HG02852 (cell line): Measurements from ENCODE around the gene CDKN2A.
A peak's percentile ranks its signal among the peaks of the same experiment; 100 is the strongest.

Experiments
- ATAC-seq: cut with Tn5 transposase; IDR thresholded peaks from one replicate; pipeline ENCODE4 v1.9.1; 2021; ENCODE audit warnings: mild to moderate bottlenecking, moderate library complexity; ENCODE audit not compliant: unreplicated experiment

CDKN2A gene

GRCh38 chr9:21993893-21994555 lies at the start of gene CDKN2A:
TSS of gene CDKN2A (minus strand) at chr9:21994392.
- ATAC-seq = peak; percentile 35

GRCh38 chr9:22043928-22044327 lies 49.7 kb upstream of the CDKN2A start:
- ATAC-seq = no peak

- no peak for ATAC-seq
These were observed 47.6 kb upstream of the CDKN2A start for GRCh38 chr9:22041775-22042174.

- ATAC-seq = no peak
These were observed 47.2 kb upstream of the CDKN2A start for GRCh38 chr9:22041344-22041743.

GRCh38 chr9:22040760-22041159 lies 46.6 kb upstream of the CDKN2A start:
- no peak for ATAC-seq

GRCh38 chr9:22039258-22039657 lies 45.1 kb upstream of the CDKN2A start:
- ATAC-seq = no peak

GRCh38 chr9:22037954-22038690 lies 43.9 kb upstream of the CDKN2A start:
- peak; percentile 46 for ATAC-seq

- no peak for ATAC-seq
These were observed 42.9 kb upstream of the CDKN2A start for GRCh38 chr9:22036866-22037626.

- no peak for ATAC-seq
These were observed 41.4 kb upstream of the CDKN2A start for GRCh38 chr9:22035591-22036011.

GRCh38 chr9:22033012-22033630 lies 38.9 kb upstream of the CDKN2A start:
- ATAC-seq = no peak

- no peak for ATAC-seq
These were observed 37.6 kb upstream of the CDKN2A start for GRCh38 chr9:22031655-22032411.

GRCh38 chr9:22030101-22030598 lies 36.0 kb upstream of the CDKN2A start:
- peak; percentile 80 for ATAC-seq

GRCh38 chr9:22029231-22029630 lies 35.0 kb upstream of the CDKN2A start:
- no peak for ATAC-seq

- ATAC-seq = no peak
These were observed 34.2 kb upstream of the CDKN2A start for GRCh38 chr9:22028394-22028793.

GRCh38 chr9:22026696-22027095 lies 32.5 kb upstream of the CDKN2A start:
- ATAC-seq = no peak

- ATAC-seq = no peak
These were observed 28.2 kb upstream of the CDKN2A start for GRCh38 chr9:22022396-22022795.

GRCh38 chr9:22010866-22011625 lies 16.9 kb upstream of the CDKN2A start:
- ATAC-seq = no peak

GRCh38 chr9:22009506-22009867 lies 15.3 kb upstream of the CDKN2A start:
- peak; percentile 42 for ATAC-seq

- ATAC-seq = peak; percentile 91
These were observed 14.7 kb upstream of the CDKN2A start, which contains the start of gene CDKN2B for GRCh38 chr9:22008717-22009505. TSS of gene CDKN2B (minus strand) at chr9:22009305. CDS start at chr9:22008953, 352 bp downstream.
